Keratinocyte (primary cell): Measurements from ENCODE around the gene HERPUD1. TPM values are rescaled to one million over a fixed set of nuclear protein-coding genes. Genes with fewer than 3 reads are reported as not detected.

Source experiments
- DNase-seq: peaks from one replicate; pipeline ENCODE4 v3.0.0-alpha.2; 2011; ENCODE audit warnings: low read depth, missing footprints, low spot score
- FAIRE-seq: peaks from 2 replicates; lab custom pipeline; 2011; peaks lifted over from hg19 to GRCh38; lab: Jason Lieb, UNC
- H2AFZ ChIP-seq: 2 replicates; pipeline ENCODE4 v1.6.0; 2012; ENCODE audit warnings: low read length, control low read depth, inconsistent platforms; ENCODE audit not compliant: control insufficient read depth
- H3K27ac ChIP-seq: 2 replicates; pipeline ENCODE4 v1.5.1; 2011; ENCODE audit warnings: low read length; ENCODE audit not compliant: control insufficient read depth, insufficient read depth
- H3K27me3 ChIP-seq: 3 replicates; pipeline ENCODE4 v1.6.0; 2011; ENCODE audit warnings: low read length; ENCODE audit not compliant: control insufficient read depth, insufficient read depth; ENCODE audit errors: extremely low read depth
- H3K36me3 ChIP-seq, 2 experiments: 2 replicates in 1 of 2; 3 replicates in 1 of 2; pipeline ENCODE4 v1.5.1; 2011; ENCODE audit warnings: low read length in 2 of 2, mild to moderate bottlenecking in 1 of 2; ENCODE audit not compliant: control insufficient read depth in 2 of 2, insufficient read depth in 2 of 2; ENCODE audit errors: extremely low read depth in 1 of 2
- H3K4me1 ChIP-seq: 3 replicates; pipeline ENCODE4 v1.5.1; 2011; ENCODE audit warnings: low read length; ENCODE audit not compliant: control insufficient read depth, insufficient read depth; ENCODE audit errors: extremely low read depth
- H3K4me2 ChIP-seq: 3 replicates; pipeline ENCODE4 v1.6.0; 2011; ENCODE audit warnings: low read depth, low read length; ENCODE audit not compliant: control insufficient read depth, insufficient read depth; ENCODE audit errors: extremely low read depth
- H3K4me3 ChIP-seq, 3 experiments: fragments of 200-600 bp in 1 of 3; sonication (generic) in 1 of 3; 2 replicates in 2 of 3; 3 replicates in 1 of 3; pipeline ENCODE4 v1.5.1; 2011 to 2016; ENCODE audit warnings: low read length in 3 of 3, mild to moderate bottlenecking in 3 of 3, control low read depth in 2 of 3, inconsistent platforms in 1 of 3, low read depth in 1 of 3, mixed read lengths in 1 of 3, mixed run types in 1 of 3, moderate library complexity in 1 of 3; ENCODE audit not compliant: control insufficient read depth in 2 of 3, insufficient read depth in 2 of 3; ENCODE audit errors: extremely low read depth in 1 of 3
- H3K79me2 ChIP-seq: 2 replicates; pipeline ENCODE4 v1.6.0; 2012; ENCODE audit warnings: low read length; ENCODE audit not compliant: control insufficient read depth, insufficient read depth
- H3K9ac ChIP-seq: 3 replicates; pipeline ENCODE4 v1.6.0; 2011; ENCODE audit warnings: low read length; ENCODE audit not compliant: control insufficient read depth, insufficient read depth; ENCODE audit errors: extremely low read depth
- H3K9me1 ChIP-seq: 3 replicates; pipeline ENCODE4 v1.6.0; 2011; ENCODE audit warnings: low read length; ENCODE audit not compliant: control insufficient read depth, insufficient read depth; ENCODE audit errors: extremely low read depth
- H3K9me3 ChIP-seq: 2 replicates; pipeline ENCODE4 v1.5.1; 2012; ENCODE audit warnings: low read depth, low read length; ENCODE audit not compliant: control insufficient read depth
- H4K20me1 ChIP-seq: 3 replicates; pipeline ENCODE4 v1.6.0; 2011; ENCODE audit warnings: low read length; ENCODE audit not compliant: control insufficient read depth, insufficient read depth; ENCODE audit errors: extremely low read depth
- CTCF ChIP-seq, 3 experiments: IDR thresholded peaks in 1 of 3; conservative IDR thresholded peaks in 1 of 3; optimal IDR thresholded peaks in 1 of 3; 2 replicates in 2 of 3; 3 replicates in 1 of 3; pipeline versions ENCODE3 to v1.5.1; 2011; ENCODE audit warnings: low read length in 3 of 3, mild to moderate bottlenecking in 3 of 3, moderate library complexity in 2 of 3, control low read depth in 1 of 3, inconsistent platforms in 1 of 3; ENCODE audit not compliant: insufficient read depth in 2 of 3; ENCODE audit errors: extremely low read depth in 1 of 3
- EZH2 ChIP-seq: IDR thresholded peaks from one replicate; pipeline ENCODE4 v1.6.1; 2012; ENCODE audit warnings: inconsistent platforms, mild to moderate bottlenecking, low read length, moderate library complexity
- dilution Hi-C: fragments of 300-500 bp; cut with MboI; formaldehyde crosslinking; loops from one replicate; pipeline ENCODE4 v1.7.0; 2020; ENCODE audit warnings: low sequenced_read_pairs; ENCODE audit not compliant: extremely low pct_ligation_motif_present
- polyA plus RNA-seq, 5 experiments: library from polyadenylated mRNA; depleted of rRNA in 3 of 5; stranded (reverse) in 3 of 5; stranded (forward) in 1 of 5; unstranded in 1 of 5; fragments of >200 nt; gene quantifications; 1 replicate in 1 of 5; 2 replicates in 3 of 5; 3 replicates in 1 of 5; pipeline versions ENCODE4 v1.2.1 to v1.2.3, GENCODE V29; 2011 to 2012; ENCODE audit warnings: missing spikeins in 2 of 5, low read depth in 1 of 5, low replicate concordance in 1 of 5

Gene HERPUD1
- polyA plus RNA-seq, 1 donor (not counting 4 experiments of a cell fraction or from before 2014, with no cell fraction given), result 183 TPM

DNA sequence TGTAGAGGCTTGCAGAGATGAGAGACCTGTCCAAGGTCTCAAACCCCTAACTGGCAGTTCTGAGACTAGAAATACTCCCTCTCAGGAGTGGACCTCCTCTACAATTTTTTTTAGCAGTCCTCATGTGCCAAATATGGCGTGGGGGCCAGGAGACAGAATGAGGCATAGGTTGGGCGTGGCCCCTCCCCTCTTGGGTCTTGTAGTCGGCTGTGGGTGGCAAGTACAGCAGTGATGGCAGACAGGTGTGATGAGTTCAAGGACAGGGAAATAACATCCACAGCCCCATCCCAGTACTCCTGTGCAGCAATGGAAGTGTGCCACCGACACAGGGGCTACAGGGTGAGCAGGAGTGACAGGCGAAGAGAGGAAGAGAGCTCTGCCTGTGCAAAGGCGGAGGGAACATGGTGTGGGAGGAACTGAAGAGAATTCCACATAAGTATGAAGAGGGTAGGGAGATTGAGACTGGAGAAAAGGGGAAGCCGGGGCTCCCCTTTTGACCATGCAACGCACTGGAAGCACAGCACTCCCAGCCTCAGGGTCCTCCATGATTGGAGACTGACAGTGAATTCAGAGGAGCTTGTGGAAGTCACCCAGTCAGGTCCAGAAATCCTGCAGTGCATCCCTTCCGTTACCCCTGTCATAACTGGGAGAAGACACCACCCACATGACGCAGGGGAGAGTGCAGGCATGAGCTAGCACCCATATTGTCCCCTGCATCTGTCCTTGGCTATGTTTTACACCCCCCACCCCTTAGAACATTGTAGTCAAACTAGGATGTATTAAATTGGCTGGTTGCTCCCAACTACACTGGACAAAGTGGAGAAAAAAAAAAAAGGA, 15.0 kb downstream of the HERPUD1 start:
- H3K9ac ChIP-seq, result no peak overlapping the region
- H3K9me3 ChIP-seq, result no peaks in the 10 kb centered on the region
- no peak overlapping the region for H3K4me3 ChIP-seq
- no peak overlapping the region for H2AFZ ChIP-seq
- no peak overlapping the region for H3K27ac ChIP-seq
- peaks cover 5% of the 10 kb centered on the region for H4K20me1 ChIP-seq
- H3K9me1 ChIP-seq, result no peaks in the 10 kb centered on the region
- DNase-seq (no peak), FAIRE-seq (no peak)
- H3K27me3 ChIP-seq, result no peaks in the 10 kb centered on the region
- no peak for TF ChIP-seq EZH2
- H3K4me2 ChIP-seq, result no peak overlapping the region
- H3K79me2 ChIP-seq, result no peaks in the 10 kb centered on the region
- H3K36me3 ChIP-seq, result peaks cover 14 to 33% of the 10 kb centered on the region in 2 experiments
- H3K4me1 ChIP-seq, result no peaks in the 10 kb centered on the region
- dilution Hi-C loops, result no loop called here

GRCh38 chr16:56947604-56947995, 15.7 kb downstream of the HERPUD1 start:
- Histone ChIP-seq H3K9ac (no peak overlapping the region), H3K27me3 (no peaks in the 10 kb centered on the region), H3K4me2 (no peak overlapping the region), H3K4me3 (no peak overlapping the region), H3K9me1 (no peaks in the 10 kb centered on the region), H3K4me1 (no peaks in the 10 kb centered on the region), H2AFZ (no peak overlapping the region), H3K9me3 (no peaks in the 10 kb centered on the region), H3K27ac (no peak overlapping the region), H3K36me3 (peaks cover 12 to 27% of the 10 kb centered on the region in 2 experiments), H3K79me2 (no peaks in the 10 kb centered on the region), H4K20me1 (peaks cover 5% of the 10 kb centered on the region)
- TF ChIP-seq EZH2, result no peak
- TF ChIP-seq CTCF (optimal IDR thresholded peaks at IDR 0.05 in 1 of 3, IDR thresholded peaks at IDR 0.05 in 1 of 3, conservative IDR thresholded peaks at IDR 0.05 in 1 of 3; ENCODE audit: extremely low read depth in 1 of 3, insufficient read depth in 2 of 3, low read length in 3 of 3), result no peak
- FAIRE-seq (no peak), DNase-seq (no peak)
- dilution Hi-C loops, result no loop called here
